Nucleus accumbens (tissue), 56 donors: Measurements from ENCODE around the gene PLCXD1.
A peak's percentile ranks its signal among the peaks of the same experiment; 100 is the strongest.
"Not testable (repeated sequence)": the region's sequence is repeated elsewhere in the genome, so short reads cannot be mapped to it uniquely, and the experiment has no call there.

ENCODE experiments used
- DNase-seq, 56 donors: peaks; one replicate each; lab custom pipeline; 2025; lab: John Stamatoyannopoulos, UW

Gene PLCXD1

GRCh38 chrX:347351-348117 lies 66.4 kb downstream of the PLCXD1 start:
- no peak for DNase-seq

GRCh38 chrX:348461-349117 lies 67.4 kb downstream of the PLCXD1 start:
- peak in 1 of 56 donors; percentile 18 for DNase-seq

- DNase-seq: peak in 43 of 56 donors; percentile 2 to 80 (median 43)
Measured at GRCh38 chrX:349196-349595, 68.0 kb downstream of the PLCXD1 start.

GRCh38 chrX:349702-350101 lies 68.5 kb downstream of the PLCXD1 start:
- DNase-seq: peak in 1 of 56 donors; percentile 2

- no peak for DNase-seq
Measured at GRCh38 chrX:350148-350533, 69.0 kb downstream of the PLCXD1 start.

- peak in 13 of 56 donors; percentile 2 to 32 (median 18) for DNase-seq
Measured at GRCh38 chrX:350534-351323, 69.5 kb downstream of the PLCXD1 start.

- not testable (repeated sequence) for DNase-seq
Measured at GRCh38 chrX:351324-351641, 70.1 kb downstream of the PLCXD1 start.

GRCh38 chrX:351736-352135 lies 70.6 kb downstream of the PLCXD1 start:
- DNase-seq: no peak

- DNase-seq: no peak
Measured at GRCh38 chrX:352181-352580, 71.0 kb downstream of the PLCXD1 start.

- DNase-seq: no peak
Measured at GRCh38 chrX:352582-353314, 71.6 kb downstream of the PLCXD1 start.
